Large intestine (tissue), 3 donors: ENCODE measurements around the gene CEL. TPM values are rescaled to one million over a fixed set of nuclear protein-coding genes. Genes with fewer than 3 reads are reported as not detected.

ENCODE experiments used
- DNase-seq, 2 donors: peaks; one replicate each; pipeline versions ENCODE4 v3.0.0 to v3.0.0-alpha.2; 2013
- H3K27ac ChIP-seq: one replicate; pipeline ENCODE4 v1.5.1; 2013; ENCODE audit warnings: low read length
- H3K27me3 ChIP-seq: 2 replicates; pipeline ENCODE4 v1.6.1; 2013; ENCODE audit warnings: low read length; ENCODE audit not compliant: control insufficient read depth, insufficient read depth
- H3K36me3 ChIP-seq: 2 replicates; pipeline ENCODE4 v1.6.1; 2013; ENCODE audit warnings: low read length; ENCODE audit not compliant: control insufficient read depth, insufficient read depth
- H3K4me1 ChIP-seq: one replicate; pipeline ENCODE4 v1.6.1; 2013; ENCODE audit warnings: low read length; ENCODE audit not compliant: control insufficient read depth, insufficient read depth
- H3K4me3 ChIP-seq: one replicate; pipeline ENCODE4 v1.5.1; 2013; ENCODE audit warnings: low read length
- H3K9me3 ChIP-seq: one replicate; pipeline ENCODE4 v1.6.1; 2013; ENCODE audit warnings: mild to moderate bottlenecking, low read depth, low read length, moderate library complexity; ENCODE audit not compliant: control insufficient read depth
- WGBS: methylation state at CpG from one replicate; pipeline ENCODE4 v1.1.5; 2013; ENCODE audit warnings: low lambda C conversion rate; ENCODE audit not compliant: insufficient coverage; 5-methylcytosine and 5-hydroxymethylcytosine counted together
- polyA plus RNA-seq: library from polyadenylated mRNA; unstranded; fragments of 120-200 nt; gene quantifications from one replicate; pipeline ENCODE4 v1.2.1, GENCODE V29; 2013

Gene CEL
- polyA plus RNA-seq, 1 donor = 268 TPM

DNA sequence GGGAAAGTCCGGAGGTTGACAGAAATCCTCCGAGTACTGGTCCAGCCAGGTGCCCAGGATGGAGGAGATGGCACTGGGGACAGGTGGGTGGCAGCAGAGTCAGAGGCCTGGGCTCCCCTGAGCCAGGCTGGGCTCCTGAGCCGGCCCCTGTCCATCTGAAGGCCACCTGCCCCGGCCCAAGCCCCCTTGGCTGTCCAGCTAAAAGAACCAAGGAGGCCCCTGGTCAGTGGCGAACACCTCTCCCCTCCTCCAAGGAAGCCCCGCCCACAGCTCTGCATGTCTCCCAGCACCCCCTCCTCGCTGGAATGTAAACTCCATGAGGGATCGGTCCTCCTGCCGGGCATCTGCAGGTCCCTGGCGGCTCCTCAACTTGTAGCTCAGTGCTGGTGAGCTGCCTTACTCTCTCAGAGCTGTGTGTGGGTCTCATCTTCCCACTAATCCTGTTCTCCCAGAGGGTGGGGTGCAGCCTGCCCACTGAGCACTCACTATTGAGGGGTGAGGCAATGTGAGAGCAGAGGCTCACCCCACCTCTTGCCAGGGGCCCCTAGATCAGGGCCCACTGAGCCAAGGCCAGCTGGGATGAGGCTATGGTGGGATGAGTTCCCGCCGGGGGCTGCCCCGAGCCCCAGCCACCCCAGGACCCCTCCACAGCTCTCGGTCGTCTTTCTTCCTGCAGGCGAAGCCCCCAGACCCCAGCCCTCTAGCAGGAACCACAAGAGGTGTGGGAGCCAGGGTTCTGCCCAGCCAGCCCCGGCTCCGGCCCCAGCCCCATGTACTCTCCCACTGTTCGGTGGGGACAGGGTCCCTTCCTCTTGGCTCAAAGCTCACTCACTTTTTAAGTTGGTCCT is 47.2 kb downstream of the CEL start:
- peaks cover 16% of the 10 kb centered on the region for H3K4me1 ChIP-seq
- H3K9me3 ChIP-seq = no peaks in the 10 kb centered on the region
- peaks cover 73% of the 10 kb centered on the region for H3K36me3 ChIP-seq
- WGBS = 100% methylated on average over 1 of the region's 19 CpGs
- H3K27ac ChIP-seq = no peak overlapping the region
- DNase-seq = no peak
- H3K27me3 ChIP-seq = no peaks in the 10 kb centered on the region
- no peak overlapping the region for H3K4me3 ChIP-seq

DNA sequence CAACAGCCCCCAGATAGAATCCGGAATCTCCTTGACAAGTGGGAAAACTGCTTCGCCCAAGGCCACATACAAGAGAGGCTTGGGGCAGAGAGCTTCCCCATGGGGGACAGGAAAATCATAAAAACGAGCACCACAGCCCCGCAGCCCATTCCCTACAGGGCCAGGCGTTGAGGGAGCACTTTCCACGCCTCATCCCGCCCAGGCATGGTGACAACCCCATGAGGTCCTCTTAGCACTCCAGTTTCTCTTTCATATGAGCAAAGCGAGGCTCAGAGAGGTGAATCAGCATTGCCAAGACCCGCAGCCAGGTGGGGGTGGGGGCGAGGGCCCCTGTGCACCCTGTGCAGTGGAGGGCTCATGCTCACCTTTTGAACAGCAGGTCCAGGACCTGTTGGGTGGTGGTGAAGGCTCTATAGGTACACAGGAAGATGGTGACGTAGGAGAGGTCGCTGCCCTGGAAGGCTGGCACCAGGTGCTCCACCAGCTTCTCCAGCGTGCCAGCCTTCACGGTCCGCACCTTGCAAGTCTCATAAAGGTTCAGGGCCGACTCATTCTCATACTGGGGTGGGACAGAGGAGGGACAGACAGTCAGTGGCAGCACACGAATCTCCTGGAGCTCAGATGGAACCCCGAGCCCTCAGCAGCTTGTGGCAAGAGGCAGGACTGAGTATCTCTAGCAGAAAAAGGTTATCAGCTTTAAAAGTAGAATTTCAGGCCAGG is 48.3 kb downstream of the CEL start:
- no peak overlapping the region for H3K27ac ChIP-seq
- peaks cover 64% of the 10 kb centered on the region for H3K36me3 ChIP-seq
- H3K4me3 ChIP-seq = no peak overlapping the region
- DNase-seq = no peak
- H3K9me3 ChIP-seq = no peaks in the 10 kb centered on the region
- WGBS = no CpG with 5 or more reads among the region's 18 CpGs
- H3K4me1 ChIP-seq = peaks cover 26% of the 10 kb centered on the region
- no peaks in the 10 kb centered on the region for H3K27me3 ChIP-seq

DNA sequence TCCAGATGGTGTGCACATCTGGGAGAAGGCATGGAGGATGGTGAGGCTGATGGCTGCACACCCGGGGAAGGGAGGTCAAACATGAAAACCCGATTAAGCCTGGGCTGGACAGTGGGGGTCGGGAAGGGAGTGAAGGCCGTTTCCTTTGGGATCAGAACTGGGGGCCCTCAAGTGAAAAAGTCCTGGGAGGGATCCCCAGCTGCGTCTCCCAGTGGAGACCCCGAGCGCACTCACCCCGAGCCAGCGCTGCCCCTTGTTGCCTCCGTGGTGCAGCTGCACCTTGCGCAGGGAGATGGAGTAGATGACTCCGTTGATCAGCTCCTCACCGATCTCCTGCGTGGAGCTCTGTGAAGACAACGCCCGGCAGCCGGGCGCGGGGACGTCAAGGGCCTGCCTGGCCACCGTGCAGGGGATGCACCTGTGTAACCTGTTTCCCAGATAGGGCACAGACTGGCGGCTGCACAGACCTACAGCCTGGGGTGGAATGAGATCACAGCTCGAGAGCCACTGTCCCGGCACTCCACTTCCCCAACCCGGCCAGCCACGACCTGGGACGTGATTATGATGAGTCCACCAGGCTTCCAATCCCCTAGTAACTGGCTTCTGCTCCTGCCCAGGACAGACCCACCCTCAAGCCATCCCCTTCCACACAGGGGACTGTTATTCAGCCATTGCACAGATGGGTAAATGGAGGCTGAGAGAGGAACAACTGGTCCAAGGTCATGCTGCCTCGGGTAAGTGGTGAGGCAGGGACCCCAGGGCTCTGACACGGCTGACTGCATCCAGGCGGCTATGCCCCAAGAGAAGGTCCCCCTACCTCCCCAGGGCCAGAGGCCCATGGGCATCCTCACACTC is 50.3 kb downstream of the CEL start:
- Histone ChIP-seq H3K36me3 (peaks cover 55% of the 10 kb centered on the region), H3K4me1 (peaks cover 30% of the 10 kb centered on the region), H3K4me3 (no peak overlapping the region)

DNA sequence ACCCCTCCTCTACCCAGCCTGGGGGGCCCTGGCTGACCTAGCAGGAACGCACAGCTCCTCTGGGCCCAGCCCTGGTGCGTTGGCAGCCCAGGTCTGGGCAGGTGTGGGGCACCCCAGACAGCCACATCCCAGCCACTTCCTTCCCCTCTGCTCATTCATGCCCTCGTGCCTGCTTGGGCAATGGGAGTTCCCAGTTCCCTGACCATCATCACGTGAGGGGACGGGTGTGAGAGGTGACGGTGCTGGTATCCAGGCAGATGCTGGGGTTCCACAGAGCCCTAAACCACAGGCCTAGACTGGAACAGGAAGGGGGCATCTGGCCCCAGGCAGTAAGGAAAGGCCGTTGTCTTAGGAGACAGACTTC is 50.9 kb downstream of the CEL start:
- Histone ChIP-seq H3K36me3 (peaks cover 50% of the 10 kb centered on the region), H3K4me1 (peaks cover 30% of the 10 kb centered on the region)

More for the DNA sequence above, 50.3 kb downstream of the CEL start:
- no peaks in the 10 kb centered on the region for H3K9me3 ChIP-seq
- WGBS = no CpG with 5 or more reads among the region's 30 CpGs
- no peaks in the 10 kb centered on the region for H3K27me3 ChIP-seq
- no peak for DNase-seq
- H3K27ac ChIP-seq = no peak overlapping the region

DNA sequence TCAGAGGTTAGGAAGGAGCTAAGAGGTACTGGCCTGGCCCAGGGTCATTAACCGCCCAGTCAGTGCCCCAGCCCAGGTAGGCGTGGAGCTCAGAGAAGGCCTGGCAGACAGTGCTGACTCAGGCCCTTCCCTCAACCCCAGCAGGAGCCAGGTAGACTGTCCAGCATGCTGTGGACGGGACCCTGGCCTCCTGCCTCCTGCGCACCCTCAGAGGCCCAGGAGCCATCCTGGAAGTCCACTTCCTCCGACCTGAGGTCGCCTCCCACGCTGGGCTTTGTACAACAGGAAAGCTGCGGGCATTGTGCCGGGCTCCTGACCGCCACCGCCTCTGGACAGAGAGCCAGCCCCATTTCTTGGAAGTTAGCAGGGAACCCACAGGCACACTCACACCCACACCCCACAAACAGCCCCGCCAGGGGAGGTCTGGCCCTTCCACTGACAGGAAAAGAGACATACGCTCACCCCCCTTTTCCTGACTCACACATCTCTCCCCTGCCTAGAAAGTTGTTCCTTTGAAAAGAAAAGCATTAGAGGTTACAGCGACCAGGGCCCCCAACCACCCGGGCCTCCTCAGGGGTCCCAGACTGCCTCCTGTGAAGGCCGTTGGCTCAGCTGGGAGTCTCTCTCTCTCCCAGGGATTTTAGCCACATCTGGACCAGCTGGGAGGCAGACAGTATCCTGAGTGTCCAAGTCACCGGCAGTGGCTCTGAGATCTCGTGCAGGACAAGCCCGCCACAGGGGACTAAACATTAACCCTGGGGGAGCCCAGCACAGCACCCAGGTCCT is 51.6 kb downstream of the CEL start:
- no peaks in the 10 kb centered on the region for H3K27me3 ChIP-seq
- no peak overlapping the region for H3K4me3 ChIP-seq
- DNase-seq = peak in 1 of 2 donors; percentile 79
- peaks cover 30% of the 10 kb centered on the region for H3K4me1 ChIP-seq
- peaks cover 44% of the 10 kb centered on the region for H3K36me3 ChIP-seq
- no CpG with 5 or more reads among the region's 19 CpGs for WGBS
- H3K9me3 ChIP-seq = no peaks in the 10 kb centered on the region
- H3K27ac ChIP-seq = peak overlapping the region; percentile 80

More for the DNA sequence above, 50.9 kb downstream of the CEL start:
- Histone ChIP-seq H3K4me3 (no peak overlapping the region), H3K27ac (peak overlapping the region; percentile 80), H3K9me3 (no peaks in the 10 kb centered on the region), H3K27me3 (no peaks in the 10 kb centered on the region)
- no peak for DNase-seq
- no CpG with 5 or more reads among the region's 7 CpGs for whole genome bisulfite sequencing

DNA sequence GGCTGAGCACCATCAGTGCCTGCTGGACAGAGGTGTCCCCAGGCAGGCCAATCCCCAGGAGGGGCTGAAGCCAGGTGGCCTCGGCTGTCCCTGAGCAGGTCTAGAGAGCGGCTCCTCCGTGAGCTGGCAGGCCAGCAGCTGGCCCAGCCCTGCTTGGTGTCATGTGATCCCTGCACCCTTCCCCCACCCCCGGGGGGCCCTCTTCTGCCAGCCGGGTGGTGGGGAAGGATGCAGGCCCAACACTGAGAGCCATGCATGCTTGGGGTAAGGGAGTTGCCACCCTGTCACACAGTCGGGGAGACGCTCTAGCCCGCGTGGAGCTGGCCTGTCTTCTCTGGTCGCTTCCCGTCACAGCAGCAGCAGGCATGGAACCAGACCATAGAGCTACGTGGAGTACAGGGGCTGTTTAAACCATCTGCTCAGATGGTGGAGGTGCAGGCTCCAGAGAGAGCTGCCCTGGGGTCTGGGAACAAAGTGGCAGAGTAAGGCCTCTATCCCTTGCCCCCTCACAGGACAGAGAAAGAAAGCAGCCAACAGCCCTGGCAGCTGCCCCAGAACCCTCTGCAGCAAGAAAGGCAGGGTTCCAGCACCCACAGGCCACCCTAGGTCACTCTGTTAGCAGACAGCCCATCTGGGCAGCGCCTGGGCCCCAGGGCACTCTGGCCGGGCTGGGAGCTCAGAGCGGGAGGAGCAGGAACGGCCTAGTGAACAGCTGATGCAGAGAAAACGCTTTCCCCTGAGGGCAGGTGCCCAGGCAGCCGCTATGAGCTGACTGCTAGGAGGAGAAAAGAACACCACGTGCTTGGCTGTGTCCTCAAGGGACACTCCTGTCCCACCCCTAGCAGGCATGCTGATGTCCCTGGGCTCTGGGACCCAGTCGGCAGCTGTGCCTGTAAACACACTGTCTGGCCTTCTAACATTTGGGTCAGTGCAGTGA is 52.4 kb downstream of the CEL start:
- Histone ChIP-seq H3K27ac (peak overlapping the region; percentile 80), H3K4me3 (no peak overlapping the region), H3K4me1 (peaks cover 38% of the 10 kb centered on the region), H3K27me3 (no peaks in the 10 kb centered on the region), H3K36me3 (peaks cover 35% of the 10 kb centered on the region), H3K9me3 (no peaks in the 10 kb centered on the region)
- no CpG with 5 or more reads among the region's 20 CpGs for WGBS
- peak in 1 of 2 donors; percentile 70 for DNase-seq

DNA sequence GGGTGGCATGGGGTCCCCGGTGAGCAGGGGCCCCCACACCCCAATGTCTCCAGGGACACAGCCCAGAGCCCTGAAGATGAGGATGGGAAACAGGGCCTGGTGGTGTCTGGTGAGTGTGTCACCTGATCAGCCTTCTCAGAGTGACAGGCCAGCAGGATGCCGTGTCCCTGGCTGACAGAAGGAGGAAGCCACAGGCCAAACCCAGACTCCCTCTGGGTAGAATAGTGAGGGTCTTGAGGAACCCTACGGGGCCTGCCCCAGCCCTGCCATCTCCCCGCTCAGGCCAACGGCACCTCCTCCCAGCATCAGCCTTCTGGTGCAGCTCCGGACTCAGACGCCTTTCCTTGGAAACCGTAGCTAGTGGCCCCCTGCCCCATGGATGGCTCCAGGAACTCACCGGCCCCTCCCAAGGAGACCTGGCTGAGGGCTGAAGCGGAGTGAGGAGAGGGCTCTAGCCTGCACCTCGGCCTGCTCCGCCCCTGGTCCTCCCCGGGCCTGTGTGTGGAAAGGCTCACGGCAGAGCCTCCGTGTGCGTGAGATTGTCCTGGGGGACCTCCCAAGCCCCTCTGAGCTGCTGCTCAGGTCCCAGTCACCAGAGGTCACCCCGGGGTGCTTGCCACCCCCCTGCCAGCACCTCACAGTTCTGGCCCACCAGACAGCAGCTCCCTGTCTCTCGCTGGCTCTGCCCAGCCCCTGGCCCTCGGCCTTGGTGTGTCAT is 53.3 kb downstream of the CEL start:
- WGBS = no CpG with 5 or more reads among the region's 19 CpGs
- peaks cover 27% of the 10 kb centered on the region for H3K36me3 ChIP-seq
- DNase-seq = no peak

DNA sequence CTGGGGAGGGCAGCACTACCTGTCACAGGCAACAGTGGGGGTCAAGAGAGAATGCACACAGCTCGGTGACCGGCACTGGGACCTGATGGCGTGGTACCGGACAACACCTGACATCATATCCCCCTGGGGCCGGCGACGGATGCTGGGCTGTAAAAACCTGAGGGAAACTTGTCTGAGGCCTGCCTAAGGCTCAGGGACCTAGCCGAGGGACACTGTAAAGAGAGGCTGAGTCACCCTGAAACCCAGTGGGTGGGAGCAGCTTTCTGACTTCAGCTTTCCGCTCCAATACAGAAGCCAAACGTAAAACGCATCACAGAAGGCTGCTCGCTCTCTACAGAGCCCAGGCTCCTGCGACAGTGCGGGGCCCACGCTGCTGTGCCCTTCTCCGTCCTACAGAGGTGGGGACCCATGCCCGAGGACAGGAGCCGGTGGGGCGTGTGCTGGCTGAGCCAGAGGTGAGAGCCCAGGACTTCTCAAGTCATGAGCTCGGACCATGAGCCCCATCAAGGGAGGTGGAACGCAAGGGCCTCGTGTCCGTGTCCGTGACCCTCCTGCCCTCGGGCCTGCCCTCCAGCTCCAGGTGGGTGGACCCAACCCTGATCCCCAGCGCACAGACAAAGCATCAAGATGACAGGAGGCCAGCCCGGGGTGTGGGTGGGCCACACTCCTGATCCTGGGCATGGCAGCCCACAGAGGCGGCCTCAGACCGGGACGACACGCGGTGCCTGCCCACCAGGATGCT is 54.0 kb downstream of the CEL start:
- Histone ChIP-seq H3K9me3 (no peaks in the 10 kb centered on the region), H3K27ac (no peak overlapping the region), H3K4me1 (peaks cover 51% of the 10 kb centered on the region), H3K27me3 (no peaks in the 10 kb centered on the region), H3K4me3 (no peak overlapping the region), H3K36me3 (peaks cover 20% of the 10 kb centered on the region)
- no CpG with 5 or more reads among the region's 32 CpGs for WGBS
- DNase-seq = no peak

More for the DNA sequence above, 53.3 kb downstream of the CEL start:
- Histone ChIP-seq H3K27ac (peak overlapping the region; percentile 80), H3K4me3 (no peak overlapping the region), H3K27me3 (no peaks in the 10 kb centered on the region), H3K9me3 (no peaks in the 10 kb centered on the region), H3K4me1 (peaks cover 46% of the 10 kb centered on the region)
